ENCODE results near the gene SCN8A.
"Not testable (repeated sequence)": the region's sequence is repeated elsewhere in the genome, so short reads cannot be mapped to it uniquely, and the experiment has no call there.

SCN8A gene

DNA sequence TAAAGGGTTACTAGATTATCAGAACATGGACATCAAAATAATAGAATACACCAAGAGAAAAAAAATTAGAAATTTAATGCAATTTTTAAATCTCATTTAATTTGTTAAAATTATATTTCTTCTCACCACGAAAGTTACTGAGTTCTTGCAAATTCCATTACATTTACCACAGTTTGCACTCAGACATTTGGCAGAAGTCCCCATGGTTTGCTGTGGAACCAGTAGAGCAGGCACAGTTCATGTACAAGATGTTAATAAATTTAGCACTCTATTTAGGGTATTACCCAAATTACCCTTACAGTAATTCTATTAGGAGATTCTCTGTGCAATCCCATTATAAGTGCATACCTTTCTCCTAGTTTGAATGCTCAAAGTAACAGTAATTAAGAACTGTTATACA, 9.7 kb downstream of the SCN8A start:
- TF ChIP-seq, protein P1, sequence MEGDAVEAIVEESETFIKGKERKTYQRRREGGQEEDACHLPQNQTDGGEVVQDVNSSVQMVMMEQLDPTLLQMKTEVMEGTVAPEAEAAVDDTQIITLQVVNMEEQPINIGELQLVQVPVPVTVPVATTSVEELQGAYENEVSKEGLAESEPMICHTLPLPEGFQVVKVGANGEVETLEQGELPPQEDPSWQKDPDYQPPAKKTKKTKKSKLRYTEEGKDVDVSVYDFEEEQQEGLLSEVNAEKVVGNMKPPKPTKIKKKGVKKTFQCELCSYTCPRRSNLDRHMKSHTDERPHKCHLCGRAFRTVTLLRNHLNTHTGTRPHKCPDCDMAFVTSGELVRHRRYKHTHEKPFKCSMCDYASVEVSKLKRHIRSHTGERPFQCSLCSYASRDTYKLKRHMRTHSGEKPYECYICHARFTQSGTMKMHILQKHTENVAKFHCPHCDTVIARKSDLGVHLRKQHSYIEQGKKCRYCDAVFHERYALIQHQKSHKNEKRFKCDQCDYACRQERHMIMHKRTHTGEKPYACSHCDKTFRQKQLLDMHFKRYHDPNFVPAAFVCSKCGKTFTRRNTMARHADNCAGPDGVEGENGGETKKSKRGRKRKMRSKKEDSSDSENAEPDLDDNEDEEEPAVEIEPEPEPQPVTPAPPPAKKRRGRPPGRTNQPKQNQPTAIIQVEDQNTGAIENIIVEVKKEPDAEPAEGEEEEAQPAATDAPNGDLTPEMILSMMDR (IDR thresholded peaks at IDR 0.05; ENCODE audit: extremely low read depth, missing control alignments) = no peak
- DNase-seq (ENCODE audit: low spot score) = no peak

- TF ChIP-seq, protein P1 (IDR thresholded peaks at IDR 0.05; ENCODE audit: extremely low read depth, missing control alignments) = no peak
- no peak for DNase-seq (ENCODE audit: low spot score)
These were observed 10.2 kb downstream of the SCN8A start for GRCh38 chr12:51601241-51601640.

DNA sequence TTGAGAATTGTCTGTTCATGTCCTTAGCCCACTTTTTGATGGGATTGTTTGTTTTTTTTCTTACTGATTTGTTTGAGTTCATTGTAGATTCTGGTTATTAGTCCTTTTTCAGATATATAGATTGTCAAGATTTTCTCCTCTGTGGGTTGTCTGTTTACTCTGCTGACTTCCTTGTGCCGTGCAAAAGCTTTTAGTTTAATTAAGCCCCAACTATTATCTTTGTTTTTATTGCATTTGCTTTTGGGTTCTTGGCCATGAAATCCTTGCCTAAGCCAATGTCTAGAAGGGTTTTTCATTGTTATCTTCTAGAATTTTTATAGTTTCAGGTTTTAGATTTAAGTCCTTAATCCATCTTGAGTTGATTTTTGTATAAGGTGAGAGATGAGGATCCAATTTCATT, 14.9 kb downstream of the SCN8A start:
- DNase-seq (ENCODE audit: low spot score) = not testable (repeated sequence)

DNA sequence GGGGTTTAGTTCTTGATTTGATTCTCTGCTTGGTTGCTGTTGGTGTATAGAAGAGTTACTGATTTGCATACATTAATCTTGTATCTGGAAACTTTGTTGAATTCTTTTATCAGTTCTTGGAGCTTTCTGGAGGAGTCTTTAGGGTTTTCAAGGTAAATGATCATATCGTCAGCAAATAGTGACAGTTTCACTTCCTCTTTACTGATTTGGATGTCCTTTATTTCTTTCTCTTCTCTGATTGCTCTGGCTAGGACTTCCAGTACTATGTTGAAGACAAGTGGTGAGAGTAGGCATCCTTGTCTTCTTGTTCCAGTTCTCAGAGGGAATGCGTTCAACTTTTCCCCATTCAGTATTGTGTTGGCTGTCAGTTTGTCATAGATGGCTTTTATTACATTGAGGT, 16.2 kb downstream of the SCN8A start:
- DNase-seq (ENCODE audit: low spot score) = not testable (repeated sequence)

DNA sequence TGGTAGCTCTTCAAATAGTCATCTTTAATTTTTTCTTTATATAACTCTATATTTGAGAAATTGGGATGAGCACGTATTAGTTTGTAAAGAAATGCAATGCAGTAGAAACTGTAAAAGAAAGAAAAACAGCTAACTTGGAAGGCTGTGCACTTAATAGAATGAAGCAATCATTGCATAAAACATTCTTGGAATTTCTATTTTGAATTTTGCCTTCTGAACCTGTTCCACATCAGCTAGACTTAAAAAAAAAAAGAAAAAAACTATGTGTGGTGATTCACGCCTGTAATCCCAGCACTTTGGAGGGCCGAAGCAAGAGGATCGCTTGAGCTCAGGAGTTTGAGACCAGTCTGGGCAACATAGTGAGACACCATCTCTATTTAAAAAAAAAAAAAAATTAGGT, 29.4 kb downstream of the SCN8A start:
- DNase-seq (ENCODE audit: low spot score) = no peak
- TF ChIP-seq, protein P1 (IDR thresholded peaks at IDR 0.05; ENCODE audit: extremely low read depth, missing control alignments) = no peak

DNA sequence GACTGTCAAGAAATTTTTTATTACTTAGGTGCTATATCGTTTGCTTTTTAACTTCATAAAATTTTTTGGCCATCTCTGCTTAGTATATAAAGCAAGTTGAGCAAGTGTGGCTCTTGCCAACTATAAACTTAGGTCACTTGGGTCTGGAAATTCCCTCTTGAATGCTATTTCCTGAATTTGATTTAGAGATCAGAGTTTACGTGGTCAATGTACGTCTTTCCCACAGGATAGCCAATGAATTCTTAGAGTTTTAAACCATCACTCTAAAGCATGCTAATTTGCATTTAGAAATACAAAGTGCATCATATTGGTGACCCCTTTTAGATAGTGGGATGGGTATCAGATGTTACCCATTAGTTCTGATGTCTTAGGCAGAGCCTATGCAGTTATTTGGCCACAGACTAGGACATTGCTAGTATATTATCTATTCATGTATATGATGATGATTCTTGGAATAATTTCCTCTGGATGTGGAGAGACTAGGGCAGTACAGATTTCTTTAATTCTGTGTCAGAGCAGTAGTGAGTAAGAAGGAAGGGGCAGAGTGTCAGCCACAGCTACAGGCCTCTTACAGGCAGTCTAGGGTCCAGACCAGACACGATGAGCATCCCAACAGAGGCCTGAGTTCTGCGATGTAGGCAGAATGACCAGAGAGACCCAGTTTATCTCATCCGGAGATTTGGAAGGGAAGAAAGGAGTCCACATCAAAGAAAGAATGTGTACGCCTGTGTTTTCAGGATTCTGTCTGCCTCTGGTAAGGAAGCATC, 30.3 kb downstream of the SCN8A start:
- TF ChIP-seq, protein P1 (IDR thresholded peaks at IDR 0.05; ENCODE audit: extremely low read depth, missing control alignments) = no peak
- DNase-seq (ENCODE audit: low spot score) = no peak

- TF ChIP-seq, protein P1 (IDR thresholded peaks at IDR 0.05; ENCODE audit: extremely low read depth, missing control alignments) = no peak
- DNase-seq (ENCODE audit: low spot score) = no peak
These were observed 31.5 kb downstream of the SCN8A start for GRCh38 chr12:51622564-51622963.

- DNase-seq (ENCODE audit: low spot score) = no peak
- TF ChIP-seq, protein P1 (IDR thresholded peaks at IDR 0.05; ENCODE audit: extremely low read depth, missing control alignments) = no peak
These were observed 34.3 kb downstream of the SCN8A start for GRCh38 chr12:51625370-51625769.
